Measurements from ENCODE around the gene CISH.

The CISH gene

DNA sequence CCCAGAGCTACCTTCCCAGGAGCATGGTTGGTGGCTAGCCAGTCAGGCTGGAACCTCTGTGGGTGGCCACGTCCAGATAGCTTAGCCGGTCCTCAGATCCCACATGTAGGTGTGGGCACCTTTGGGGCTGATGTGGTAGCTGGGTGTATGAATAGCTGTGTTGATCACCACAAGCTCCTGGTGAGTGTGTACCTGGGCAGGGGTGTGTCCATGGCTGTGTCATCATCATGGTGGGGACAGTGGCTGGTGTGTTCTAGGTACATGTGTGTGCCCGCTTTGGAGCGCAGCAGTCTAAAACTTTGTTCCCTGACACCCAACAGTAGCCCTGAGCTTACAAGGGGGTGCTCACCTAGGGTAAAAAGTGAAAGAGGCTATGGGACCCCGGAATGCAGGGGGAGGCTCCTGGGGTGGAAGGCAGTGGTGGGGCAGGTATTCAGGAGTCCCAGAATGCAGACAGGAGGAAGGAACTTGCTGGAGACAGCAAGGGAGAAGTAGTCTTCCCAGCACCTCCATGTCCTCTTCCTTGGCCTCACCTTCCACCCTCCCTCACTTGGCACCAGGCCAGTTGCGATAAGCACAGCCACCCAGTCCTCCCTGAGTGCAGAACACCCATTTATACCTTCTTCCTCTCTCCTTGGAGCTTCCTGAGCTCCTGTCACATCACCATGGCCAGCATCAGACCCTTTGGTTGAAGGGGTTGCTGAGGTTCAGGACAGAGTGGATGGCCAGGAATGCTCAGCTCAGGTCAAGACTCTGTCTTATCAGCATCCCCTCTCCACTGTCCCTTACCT, 1.2 kb downstream of the CISH start:
- Histone ChIP-seq H3K4me1 (ENCODE audit: low read depth, poor library complexity, severe bottlenecking) (peaks cover 23% of the 10 kb centered on the region), H3K27ac (no peak overlapping the region), H3K36me3 (ENCODE audit: insufficient read depth) (no peaks in the 10 kb centered on the region), H3K4me2 (peak overlapping the region; percentile 54; the same call in 1 of the 2 replicates), H3K9ac (no peak overlapping the region; the same call in 1 of the 2 replicates), H3K4me3 (IDR thresholded peaks at IDR 0.05; ENCODE audit: insufficient read depth, low read depth, low read length) (no peak overlapping the region), H4K20me1 (ENCODE audit: insufficient read depth) (no peaks in the 10 kb centered on the region), H2AFZ (ENCODE audit: low read depth) (no peak overlapping the region), H3K27me3 (ENCODE audit: insufficient read depth, low read depth) (no peaks in the 10 kb centered on the region), H3K79me2 (ENCODE audit: insufficient read depth, low read depth) (no peaks in the 10 kb centered on the region)
- no peak for TF ChIP-seq CTCF (conservative IDR thresholded peaks at IDR 0.05; ENCODE audit: low read depth, low read length)

DNA sequence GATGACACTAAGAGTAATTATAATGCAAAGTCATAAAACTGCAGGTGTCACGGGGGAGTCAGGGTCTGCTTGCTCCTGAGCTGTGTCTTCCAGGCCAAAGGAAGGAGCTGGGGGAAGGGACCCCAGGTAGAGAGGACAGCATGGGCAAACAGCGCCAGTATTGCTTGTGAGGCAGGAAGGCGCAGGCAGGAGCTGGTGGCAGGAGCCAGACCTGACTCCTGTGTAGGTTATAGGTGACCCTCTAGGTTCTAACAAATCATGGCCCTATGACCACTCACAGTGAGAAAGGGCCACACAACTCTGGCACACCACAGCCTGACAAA, 1.9 kb downstream of the CISH start:
- Histone ChIP-seq H3K27me3 (ENCODE audit: insufficient read depth, low read depth) (no peaks in the 10 kb centered on the region), H3K9ac (no peak overlapping the region), H3K36me3 (ENCODE audit: insufficient read depth) (no peaks in the 10 kb centered on the region), H3K79me2 (ENCODE audit: insufficient read depth, low read depth) (no peaks in the 10 kb centered on the region), H2AFZ (ENCODE audit: low read depth) (no peak overlapping the region), H3K4me2 (no peak overlapping the region), H3K4me3 (IDR thresholded peaks at IDR 0.05; ENCODE audit: insufficient read depth, low read depth, low read length) (no peak overlapping the region), H4K20me1 (ENCODE audit: insufficient read depth) (no peaks in the 10 kb centered on the region), H3K27ac (no peak overlapping the region), H3K4me1 (ENCODE audit: low read depth, poor library complexity, severe bottlenecking) (peaks cover 23% of the 10 kb centered on the region)
- no peak for TF ChIP-seq CTCF (conservative IDR thresholded peaks at IDR 0.05; ENCODE audit: low read depth, low read length)

- TF ChIP-seq CTCF (conservative IDR thresholded peaks at IDR 0.05; ENCODE audit: low read depth, low read length) = no peak
- Histone ChIP-seq H3K27me3 (ENCODE audit: insufficient read depth, low read depth) (no peaks in the 10 kb centered on the region), H3K4me2 (no peak overlapping the region), H2AFZ (ENCODE audit: low read depth) (no peak overlapping the region), H3K27ac (no peak overlapping the region), H3K36me3 (ENCODE audit: insufficient read depth) (no peaks in the 10 kb centered on the region), H3K9ac (no peak overlapping the region), H3K4me3 (IDR thresholded peaks at IDR 0.05; ENCODE audit: insufficient read depth, low read depth, low read length) (no peak overlapping the region), H4K20me1 (ENCODE audit: insufficient read depth) (no peaks in the 10 kb centered on the region), H3K79me2 (ENCODE audit: insufficient read depth, low read depth) (no peaks in the 10 kb centered on the region), H3K4me1 (ENCODE audit: low read depth, poor library complexity, severe bottlenecking) (peaks cover 23% of the 10 kb centered on the region)
Observed at GRCh38 chr3:50609071-50609762, 2.4 kb downstream of the CISH start.

DNA sequence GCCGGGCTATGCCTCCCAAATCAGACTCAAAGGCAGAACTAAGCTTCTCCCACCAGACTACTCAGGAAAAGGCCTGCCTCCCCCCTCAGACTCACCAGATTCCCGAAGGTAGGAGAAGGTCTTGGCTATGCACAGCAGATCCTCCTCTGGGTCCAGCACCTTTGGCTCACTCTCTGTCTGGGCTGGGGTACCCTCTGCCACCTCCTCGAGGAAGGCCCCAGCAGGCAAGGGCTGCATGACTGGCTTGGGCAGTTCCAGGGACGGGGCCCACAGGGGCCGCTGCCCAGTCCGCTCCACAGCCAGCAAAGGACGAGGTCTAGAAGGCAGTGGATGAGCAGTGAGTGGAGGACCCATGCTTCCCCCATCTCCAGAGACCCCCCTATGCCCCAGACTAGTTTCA, 3.3 kb downstream of the CISH start:
- H3K36me3 ChIP-seq (ENCODE audit: insufficient read depth) = no peaks in the 10 kb centered on the region
- H3K79me2 ChIP-seq (ENCODE audit: insufficient read depth, low read depth) = no peaks in the 10 kb centered on the region
- H3K27ac ChIP-seq = no peak overlapping the region

More for the DNA sequence above, 3.3 kb downstream of the CISH start:
- H2AFZ ChIP-seq (ENCODE audit: low read depth) = no peak overlapping the region
- no peaks in the 10 kb centered on the region for H3K27me3 ChIP-seq (ENCODE audit: insufficient read depth, low read depth)
- no peak overlapping the region for H3K9ac ChIP-seq
- no peak for TF ChIP-seq CTCF (conservative IDR thresholded peaks at IDR 0.05; ENCODE audit: low read depth, low read length)
- peaks cover 16% of the 10 kb centered on the region for H3K4me1 ChIP-seq (ENCODE audit: low read depth, poor library complexity, severe bottlenecking)
- no peak overlapping the region for H3K4me3 ChIP-seq (IDR thresholded peaks at IDR 0.05; ENCODE audit: insufficient read depth, low read depth, low read length)
- no peaks in the 10 kb centered on the region for H4K20me1 ChIP-seq (ENCODE audit: insufficient read depth)
- H3K4me2 ChIP-seq = no peak overlapping the region
